Endothelial cell of umbilical vein (primary cell): Measurements from ENCODE around the gene ALS2. TPM values are rescaled to one million over a fixed set of nuclear protein-coding genes. Genes with fewer than 3 reads are reported as not detected.

ENCODE experiments used
- BruUV-seq: library from RNA; stranded (reverse); fragments of 400-500 nt; replicated peaks from 2 replicates; lab custom pipeline; 2021; lab: Mats Ljungman, UMichigan
- CTCF ChIA-PET: fragments of 300-600, 350-600 bp; sonication (Branson Sonifier 250); formaldehyde crosslinking; loops from one replicate; lab custom pipeline; 2021; ENCODE audit warnings: antibody characterized with exemption, inconsistent platforms; lab: Charles Lee
- POLR2A ChIA-PET: fragments of 300-600, 350-600 bp; sonication (Branson Sonifier 250); formaldehyde crosslinking; loops from one replicate; lab custom pipeline; 2021; ENCODE audit warnings: antibody characterized with exemption, inconsistent platforms; lab: Charles Lee
- DNase-seq: peaks from one replicate; pipeline ENCODE4 v3.0.0-alpha.2; 2011; ENCODE audit warnings: low read depth, low spot score
- FAIRE-seq: peaks from 2 replicates; lab custom pipeline; 2011; peaks lifted over from hg19 to GRCh38; lab: Jason Lieb, UNC
- H2AFZ ChIP-seq: 2 replicates; pipeline ENCODE4 v1.6.0; 2012; ENCODE audit warnings: low read depth, low read length, control low read depth, inconsistent platforms
- H3K27ac ChIP-seq: 2 replicates; pipeline ENCODE4 v1.5.1; 2011; ENCODE audit warnings: low read depth, mild to moderate bottlenecking, control low read depth, low read length, moderate library complexity; ENCODE audit not compliant: insufficient read depth
- H3K27me3 ChIP-seq, 2 experiments: 2 replicates each; pipeline versions ENCODE4 v1.6.0 to v1.6.1; 2011; ENCODE audit warnings: low read length in 2 of 2, mixed read lengths in 1 of 2; ENCODE audit not compliant: control insufficient read depth in 2 of 2, insufficient read depth in 2 of 2
- H3K36me3 ChIP-seq, 2 experiments: 2 replicates in 1 of 2; 3 replicates in 1 of 2; pipeline ENCODE4 v1.5.1; 2011; ENCODE audit warnings: low read length in 2 of 2, mild to moderate bottlenecking in 1 of 2, moderate library complexity in 1 of 2; ENCODE audit not compliant: control insufficient read depth in 2 of 2, insufficient read depth in 2 of 2; ENCODE audit errors: extremely low read depth in 1 of 2
- H3K4me1 ChIP-seq: 3 replicates; pipeline ENCODE4 v1.5.1; 2011; ENCODE audit warnings: mild to moderate bottlenecking, low read length; ENCODE audit not compliant: control insufficient read depth, insufficient read depth; ENCODE audit errors: extremely low read depth
- H3K4me2 ChIP-seq: 2 replicates; pipeline ENCODE4 v1.6.1; 2011; ENCODE audit warnings: low read length, control low read depth, mixed read lengths; ENCODE audit not compliant: insufficient read depth
- H3K4me3 ChIP-seq, 3 experiments: fragments of 200-600 bp in 1 of 3; sonication (generic), shearing (Covaris generic) in 1 of 3; replicated peaks in 1 of 3; 2 replicates each; pipeline ENCODE4 v1.5.1; 2011 to 2016; ENCODE audit warnings: control low read depth in 3 of 3, low read length in 3 of 3, mild to moderate bottlenecking in 2 of 3, inconsistent platforms in 1 of 3, low read depth in 1 of 3, moderate library complexity in 1 of 3; ENCODE audit not compliant: insufficient read depth in 1 of 3
- H3K79me2 ChIP-seq: 2 replicates; pipeline ENCODE4 v1.6.0; 2012; ENCODE audit warnings: low read length, inconsistent platforms; ENCODE audit not compliant: control insufficient read depth, insufficient read depth
- H3K9ac ChIP-seq: replicated peaks from 2 replicates; pipeline ENCODE3; 2011; ENCODE audit warnings: low read length, control low read depth; ENCODE audit not compliant: insufficient read depth; ENCODE audit errors: extremely low read depth
- H3K9me1 ChIP-seq: replicated peaks from 3 replicates; pipeline ENCODE4 v1.6.0; 2011; ENCODE audit warnings: mild to moderate bottlenecking, low read length; ENCODE audit not compliant: control insufficient read depth, insufficient read depth; ENCODE audit errors: extremely low read depth
- H3K9me3 ChIP-seq: replicated peaks from 2 replicates; pipeline ENCODE4 v1.5.1; 2012; ENCODE audit warnings: low read length, inconsistent platforms; ENCODE audit not compliant: control insufficient read depth, insufficient read depth
- H4K20me1 ChIP-seq: replicated peaks from 2 replicates; pipeline ENCODE3; 2011; ENCODE audit warnings: mild to moderate bottlenecking, low read length; ENCODE audit not compliant: control insufficient read depth, insufficient read depth; ENCODE audit errors: extremely low read depth
- CTCF ChIP-seq, 2 donors: IDR thresholded peaks; 1 replicate in 1 of 2; 2 replicates in 1 of 2; pipeline ENCODE4 v1.5.1; 2011; ENCODE audit warnings: low read length in 2 of 2, mild to moderate bottlenecking in 2 of 2, moderate library complexity in 2 of 2, control low read depth in 1 of 2, inconsistent platforms in 1 of 2, low read depth in 1 of 2; ENCODE audit not compliant: insufficient read depth in 1 of 2; ENCODE audit errors: extremely low read depth in 1 of 2
- EZH2 ChIP-seq: IDR thresholded peaks from 2 replicates; pipeline ENCODE4 v1.6.1; 2012; ENCODE audit warnings: borderline replicate concordance, low read depth, mild to moderate bottlenecking, moderate library complexity, low read length, inconsistent platforms; ENCODE audit not compliant: severe bottlenecking
- FOS ChIP-seq: IDR thresholded peaks from 2 replicates; pipeline ENCODE4 v1.6.1; 2011; ENCODE audit warnings: mild to moderate bottlenecking, low read length, moderate library complexity, borderline replicate concordance; ENCODE audit not compliant: insufficient read depth
- GATA2 ChIP-seq: IDR thresholded peaks from 2 replicates; pipeline ENCODE4 v1.7.0; 2011; ENCODE audit warnings: low read depth, mild to moderate bottlenecking, moderate library complexity, mixed read lengths, low read length; ENCODE audit not compliant: insufficient read length, insufficient read depth
- JUN ChIP-seq: IDR thresholded peaks from 2 replicates; pipeline ENCODE4 v1.6.1; 2011; ENCODE audit warnings: borderline replicate concordance, low read depth; ENCODE audit not compliant: insufficient read length, insufficient read depth
- MAX ChIP-seq: IDR thresholded peaks from 2 replicates; pipeline ENCODE4 v1.6.1; 2011; ENCODE audit not compliant: insufficient read depth, insufficient read length
- MYC ChIP-seq: IDR thresholded peaks from one replicate; pipeline ENCODE4 v1.6.1; 2011; ENCODE audit warnings: mild to moderate bottlenecking, low read depth, low read length
- POLR2A ChIP-seq: IDR thresholded peaks from 2 replicates; pipeline ENCODE4 v1.6.1; 2012; ENCODE audit warnings: low read depth, mild to moderate bottlenecking, control low read depth, low read length
- POLR2AphosphoS5 ChIP-seq: IDR thresholded peaks from 2 replicates; pipeline ENCODE4 v1.6.1; 2012; ENCODE audit warnings: low read depth, mild to moderate bottlenecking, control low read depth, low read length, moderate library complexity; ENCODE audit not compliant: insufficient read depth
- dilution Hi-C: fragments of 300-500 bp; cut with MboI; formaldehyde crosslinking; loops from one replicate; pipeline ENCODE4 v1.15.0; 2019; ENCODE audit warnings: low sequenced_read_pairs; ENCODE audit not compliant: extremely low pct_ligation_motif_present
- intact Hi-C: fragments of 100-400 bp; cut with micrococcal nuclease; formaldehyde crosslinking; loops from one replicate; pipeline ENCODE4 v1.10.0; 2022
- polyA plus RNA-seq, 4 experiments: library from polyadenylated mRNA; depleted of rRNA in 3 of 4; stranded (reverse) in 3 of 4; unstranded in 1 of 4; fragments of >200 nt; gene quantifications; 2 replicates each; pipeline versions ENCODE4 v1.2.1 to v1.2.3, GENCODE V29; 2011 to 2012; ENCODE audit warnings: missing spikeins in 1 of 4
- total RNA-seq: library from RNA; stranded (reverse); gene quantifications from 2 replicates; pipeline ENCODE4 v1.2.3, GENCODE V29; 2021

The ALS2 gene
- total and polyA plus RNA-seq, 2 donors (not counting 3 experiments of a cell fraction or from before 2014, with no cell fraction given), result 13.1 to 36.1 TPM

- H3K79me2 ChIP-seq, result no peaks in the 10 kb centered on the region
- intact Hi-C loops (no loop called here), dilution Hi-C loops (no loop called here)
- FAIRE-seq, result no peak
- H3K9me3 ChIP-seq, result no peaks in the 10 kb centered on the region
- no peak overlapping the region for H2AFZ ChIP-seq
- no peaks in the 10 kb centered on the region for H3K36me3 ChIP-seq
- TF ChIP-seq CTCF (IDR thresholded peaks at IDR 0.05; ENCODE audit: extremely low read depth in 1 of 2, insufficient read depth in 1 of 2, low read depth in 1 of 2, low read length in 2 of 2), result no peak
- TF ChIP-seq JUN, result no peak
- no peak for TF ChIP-seq POLR2AphosphoS5
- no peak for TF ChIP-seq EZH2
- TF ChIP-seq GATA2, result no peak
- no peak for TF ChIP-seq MAX
- TF ChIP-seq FOS, result no peak
- TF ChIP-seq MYC, result no peak
- no peak for TF ChIP-seq POLR2A
- no peaks in the 10 kb centered on the region for H3K9me1 ChIP-seq
- ChIA-PET POLR2A (no interaction called here), CTCF (no interaction called here)
- no peak overlapping the region for H3K27ac ChIP-seq
- no peak overlapping the region for H3K4me3 ChIP-seq
- no TSS peak for BruUV-seq
- no peak for DNase-seq
- H4K20me1 ChIP-seq, result no peaks in the 10 kb centered on the region
- peaks cover 27 to 31% of the 10 kb centered on the region in 2 experiments for H3K27me3 ChIP-seq
- H3K4me2 ChIP-seq, result no peak overlapping the region
- H3K9ac ChIP-seq, result no peak overlapping the region
- H3K4me1 ChIP-seq, result no peaks in the 10 kb centered on the region
Measured at GRCh38 chr2:201807452-201807999, 26.8 kb upstream of the ALS2 start.
